SK-N-SH (cell line): Measurements from ENCODE around the gene DDAH1. TPM values are rescaled to one million over a fixed set of nuclear protein-coding genes. Genes with fewer than 3 reads are reported as not detected.

Experiments
- CTCF ChIA-PET: fragments of 300-600, 350-600 bp; formaldehyde crosslinking; extraction: SDS; loops from one replicate; lab custom pipeline; 2021; lab: Yijun Ruan, JAX
- POLR2A ChIA-PET: fragments of 350-600 bp; sonication (Branson Sonifier 250); formaldehyde crosslinking; extraction: SDS; loops from one replicate; lab custom pipeline; 2020; ENCODE audit warnings: antibody characterized with exemption, inconsistent platforms; lab: Yijun Ruan, JAX
- DNase-seq: peaks from one replicate; pipeline ENCODE4 v3.0.0; 2012
- H2AFZ ChIP-seq: fragments of 200-600 bp; sonication (generic); 2 replicates; pipeline ENCODE4 v1.8.1; 2016; ENCODE audit warnings: antibody characterized with exemption, mild to moderate bottlenecking, low read depth
- H3F3A ChIP-seq: fragments of 200-600 bp; sonication (generic); replicated peaks from 2 replicates; pipeline ENCODE3; 2016; ENCODE audit warnings: antibody characterized with exemption, mild to moderate bottlenecking; ENCODE audit not compliant: insufficient read depth
- H3K27ac ChIP-seq, 2 experiments: fragments of 200-500 bp in 1 of 2; fragments of 200-600 bp in 1 of 2; sonication (Bioruptor generic) in 1 of 2; sonication (generic), shearing (Covaris generic) in 1 of 2; 2 replicates each; pipeline versions ENCODE4 v1.5.1 to v1.6.1; 2014 to 2016; ENCODE audit warnings: low read depth in 2 of 2, inconsistent platforms in 1 of 2, low read length in 1 of 2, mild to moderate bottlenecking in 1 of 2, mixed read lengths in 1 of 2
- H3K27me3 ChIP-seq: fragments of 200-600 bp; sonication (generic), shearing (Covaris generic); 2 replicates; pipeline ENCODE4 v1.6.1; 2016; ENCODE audit warnings: mixed run types; ENCODE audit not compliant: insufficient read depth
- H3K36me3 ChIP-seq, 2 experiments: fragments of 200-500 bp in 1 of 2; fragments of 200-600 bp in 1 of 2; sonication (Bioruptor generic) in 1 of 2; sonication (generic) in 1 of 2; replicated peaks in 1 of 2; 2 replicates each; pipeline versions ENCODE3 to v1.5.1; 2014 to 2016; ENCODE audit warnings: low read length in 1 of 2, mild to moderate bottlenecking in 1 of 2; ENCODE audit not compliant: insufficient read depth in 2 of 2, control insufficient read depth in 1 of 2
- H3K4me1 ChIP-seq, 2 experiments: fragments of 200-500 bp in 1 of 2; fragments of 200-600 bp in 1 of 2; sonication (Bioruptor generic) in 1 of 2; sonication (generic), shearing (Covaris generic) in 1 of 2; 2 replicates each; pipeline versions ENCODE4 v1.5.1 to v1.6.1; 2014 to 2016; ENCODE audit warnings: low read depth in 1 of 2, low read length in 1 of 2, mixed run types in 1 of 2; ENCODE audit not compliant: insufficient read depth in 2 of 2, control insufficient read depth in 1 of 2
- H3K4me2 ChIP-seq: fragments of 200-600 bp; sonication (generic), shearing (Covaris generic); 2 replicates; pipeline ENCODE4 v1.6.1; 2017; ENCODE audit warnings: mixed run types
- H3K4me3 ChIP-seq, 2 experiments: fragments of 200-500 bp in 1 of 2; fragments of 200-600 bp in 1 of 2; sonication (Bioruptor generic) in 1 of 2; sonication (generic), shearing (Covaris generic) in 1 of 2; 2 replicates each; pipeline versions ENCODE4 v1.5.1 to v1.8.1; 2014 to 2016; ENCODE audit warnings: low read depth in 2 of 2, inconsistent platforms in 1 of 2, low read length in 1 of 2, mild to moderate bottlenecking in 1 of 2, mixed read lengths in 1 of 2, moderate library complexity in 1 of 2
- H3K79me2 ChIP-seq: fragments of 200-600 bp; sonication (generic); 2 replicates; pipeline ENCODE4 v1.8.1; 2017; ENCODE audit warnings: mild to moderate bottlenecking; ENCODE audit not compliant: insufficient read depth
- H3K9ac ChIP-seq: fragments of 200-600 bp; sonication (generic); 2 replicates; pipeline ENCODE4 v1.6.1; 2017; ENCODE audit warnings: mixed run types
- H3K9me2 ChIP-seq: fragments of 200-600 bp; sonication (generic); 2 replicates; pipeline ENCODE4 v1.6.1; 2017; ENCODE audit warnings: mixed run types
- H3K9me3 ChIP-seq: fragments of 200-600 bp; sonication (generic); 2 replicates; pipeline ENCODE4 v1.6.1; 2017; ENCODE audit warnings: mixed run types, mild to moderate bottlenecking, moderate library complexity
- H4K20me1 ChIP-seq: fragments of 200-600 bp; sonication (generic); 2 replicates; pipeline ENCODE4 v1.6.1; 2017; ENCODE audit warnings: mild to moderate bottlenecking, mixed run types; ENCODE audit not compliant: insufficient read depth
- CHD2 ChIP-seq: fragments of 150-350 bp; IDR thresholded peaks from 2 replicates; pipeline ENCODE4 v1.6.1; 2018; ENCODE audit warnings: low read length; ENCODE audit not compliant: partially characterized antibody
- EP300 ChIP-seq, 2 experiments: IDR thresholded peaks; 2 replicates each; pipeline versions ENCODE4 v1.4.0 to v1.6.1; 2012; ENCODE audit warnings: borderline replicate concordance in 1 of 2, low read depth in 1 of 2, low read length in 1 of 2
- GATA2 ChIP-seq: sonication (generic); formaldehyde crosslinking; IDR thresholded peaks from 2 replicates; pipeline ENCODE4 v1.5.0; 2020; ENCODE audit warnings: mild to moderate bottlenecking, missing genetic modification reagents
- JUND ChIP-seq: IDR thresholded peaks from 2 replicates; pipeline ENCODE4 v1.4.0; 2012
- MXI1 ChIP-seq: IDR thresholded peaks from 2 replicates; pipeline ENCODE4 v1.6.1; 2012; ENCODE audit warnings: mild to moderate bottlenecking, low read depth, low read length, improper control_type of control experiment
- NRF1 ChIP-seq: IDR thresholded peaks from 2 replicates; pipeline ENCODE4 v1.6.1; 2012; ENCODE audit warnings: low read depth, mild to moderate bottlenecking, low read length
- RAD21 ChIP-seq: IDR thresholded peaks from 2 replicates; pipeline ENCODE4 v1.6.1; 2012; ENCODE audit warnings: mild to moderate bottlenecking, low read length
- RCOR1 ChIP-seq: fragments of 150-350 bp; IDR thresholded peaks from 2 replicates; pipeline ENCODE4 v1.6.1; 2017; ENCODE audit warnings: antibody characterized with exemption, low read length
- RXRA ChIP-seq: IDR thresholded peaks from 2 replicates; pipeline ENCODE4 v1.4.0; 2012; ENCODE audit warnings: low read depth, mild to moderate bottlenecking, borderline replicate concordance
- TAF1 ChIP-seq: IDR thresholded peaks from 2 replicates; pipeline ENCODE4 v1.6.1; 2012; ENCODE audit warnings: low read depth, mild to moderate bottlenecking, low read length, moderate library complexity, borderline replicate concordance
- TCF12 ChIP-seq: IDR thresholded peaks from 2 replicates; pipeline ENCODE4 v1.4.0; 2012
- YY1 ChIP-seq: IDR thresholded peaks from 2 replicates; pipeline ENCODE4 v1.4.0; 2012; ENCODE audit warnings: low read depth, mild to moderate bottlenecking
- WGBS: methylation state at CpG from one replicate; pipeline ENCODE4 v1.1.6; 2017; ENCODE audit warnings: low lambda C conversion rate; 5-methylcytosine and 5-hydroxymethylcytosine counted together
- polyA plus RNA-seq, 3 experiments: library from polyadenylated mRNA; depleted of rRNA; stranded (reverse); fragments of >200 nt; gene quantifications; 2 replicates each; pipeline ENCODE4 v1.2.3, GENCODE V29; 2012
- TF ChIP-seq, protein P1 (sequence below): IDR thresholded peaks from 2 replicates; pipeline ENCODE4; 2012
- TF ChIP-seq, protein P2 (sequence below): IDR thresholded peaks from 2 replicates; pipeline ENCODE4 v1.4.0; 2012; ENCODE audit warnings: low read depth, borderline replicate concordance

The DDAH1 gene
- polyA plus RNA-seq, 1 of the 3 experiments (the other 2 are of a cell fraction) = 64.3 TPM

DNA sequence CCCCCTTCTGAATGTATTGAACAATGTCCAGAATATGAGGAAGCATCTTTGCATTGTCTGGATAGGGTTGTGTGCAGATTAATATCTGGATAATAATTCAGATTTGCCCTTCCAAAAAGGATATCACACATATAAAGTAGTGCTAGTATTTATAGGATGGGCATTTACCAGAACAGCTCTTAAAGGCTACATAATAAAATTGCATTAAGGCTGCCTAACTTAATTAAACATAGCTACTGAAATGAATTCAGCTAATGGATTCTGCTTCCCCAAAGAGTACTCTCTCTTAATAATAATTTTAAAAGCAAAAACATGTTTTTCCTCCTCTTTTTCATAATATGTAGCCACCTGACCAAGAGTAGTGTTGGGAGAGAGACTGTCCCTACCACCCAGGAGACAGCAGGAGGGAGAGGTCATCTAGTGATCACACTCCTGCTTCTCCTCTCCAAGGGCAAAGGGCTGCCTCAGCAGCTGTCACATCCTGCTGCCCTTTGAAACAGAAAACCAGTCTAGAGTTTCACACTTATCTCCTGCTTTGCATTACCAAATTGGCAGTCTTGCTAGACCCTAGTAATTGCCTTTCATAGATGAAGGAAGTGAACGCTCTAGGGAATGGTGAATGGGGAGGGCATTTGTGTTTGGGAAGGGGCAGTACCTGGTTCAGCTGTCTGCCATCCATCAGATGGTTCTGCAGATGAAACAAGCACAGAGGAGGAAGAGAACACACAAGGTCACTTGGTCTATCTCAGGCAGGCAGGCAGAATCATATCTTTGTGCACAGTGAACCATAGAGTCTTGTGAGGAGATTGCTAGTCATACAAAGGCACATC lies 29.3 kb upstream of the DDAH1 start:
- Histone ChIP-seq H2AFZ (no peak overlapping the region), H3K27ac (peak overlapping the region; percentile 78 to 99), H3K9ac (no peak overlapping the region), H3K36me3 (peaks cover 10 to 22% of the 10 kb centered on the region in 2 experiments), H3K9me3 (no peaks in the 10 kb centered on the region), H3K4me3 (no peak overlapping the region; a peak in 1 of 4 replicates), H3K4me2 (no peak overlapping the region; the same call in 1 of the 2 replicates), H4K20me1 (no peaks in the 10 kb centered on the region), H3K9me2 (no peaks in the 10 kb centered on the region), H3K27me3 (no peaks in the 10 kb centered on the region), H3F3A (peaks cover 38% of the 10 kb centered on the region), H3K4me1 (peaks cover 33 to 40% of the 10 kb centered on the region in 2 experiments), H3K79me2 (peaks cover 67% of the 10 kb centered on the region)
- no peak for TF ChIP-seq JUND
- TF ChIP-seq, protein P1, sequence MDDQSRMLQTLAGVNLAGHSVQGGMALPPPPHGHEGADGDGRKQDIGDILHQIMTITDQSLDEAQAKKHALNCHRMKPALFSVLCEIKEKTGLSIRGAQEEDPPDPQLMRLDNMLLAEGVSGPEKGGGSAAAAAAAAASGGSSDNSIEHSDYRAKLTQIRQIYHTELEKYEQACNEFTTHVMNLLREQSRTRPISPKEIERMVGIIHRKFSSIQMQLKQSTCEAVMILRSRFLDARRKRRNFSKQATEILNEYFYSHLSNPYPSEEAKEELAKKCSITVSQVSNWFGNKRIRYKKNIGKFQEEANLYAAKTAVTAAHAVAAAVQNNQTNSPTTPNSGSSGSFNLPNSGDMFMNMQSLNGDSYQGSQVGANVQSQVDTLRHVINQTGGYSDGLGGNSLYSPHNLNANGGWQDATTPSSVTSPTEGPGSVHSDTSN = no peak
- TF ChIP-seq EP300 (IDR thresholded peaks at IDR 0.05; ENCODE audit: borderline replicate concordance in 1 of 2, low read depth in 1 of 2, low read length in 1 of 2) = peak in 1 of 2 experiments; percentile 72; a peak in 1 of 4 replicates
- no peak for TF ChIP-seq NRF1
- TF ChIP-seq RAD21 = peak; percentile 19; the same call in 1 of the 2 replicates
- peak; percentile 13 for TF ChIP-seq CHD2
- no peak for TF ChIP-seq RCOR1
- TF ChIP-seq YY1 = no peak
- no peak for TF ChIP-seq RXRA
- TF ChIP-seq TCF12 = no peak
- peak; percentile 7; the same call in 1 of the 2 replicates for TF ChIP-seq MXI1
- TF ChIP-seq TAF1 = no peak
- TF ChIP-seq GATA2 (CRISPR knock-in tag) = peak; percentile 48
- TF ChIP-seq, protein P2, sequence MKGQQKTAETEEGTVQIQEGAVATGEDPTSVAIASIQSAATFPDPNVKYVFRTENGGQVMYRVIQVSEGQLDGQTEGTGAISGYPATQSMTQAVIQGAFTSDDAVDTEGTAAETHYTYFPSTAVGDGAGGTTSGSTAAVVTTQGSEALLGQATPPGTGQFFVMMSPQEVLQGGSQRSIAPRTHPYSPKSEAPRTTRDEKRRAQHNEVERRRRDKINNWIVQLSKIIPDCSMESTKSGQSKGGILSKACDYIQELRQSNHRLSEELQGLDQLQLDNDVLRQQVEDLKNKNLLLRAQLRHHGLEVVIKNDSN = no peak
- ChIA-PET POLR2A (interaction anchor here (1.2 kb wide), 1 partner anchor 29 kb away, joined by 6 read pairs; the partner anchor contains the start of gene DDAH1), CTCF (interaction anchor here (0.8 to 1.9 kb wide), 7 partner anchors 10 to 186 kb away, joined by 3 to 7 read pairs (median 3); partner anchors contain the start of genes CCN1 and DDAH1)
- peak; percentile 39 for DNase-seq
- WGBS = 80% methylated on average over 1 of the region's 1 CpG
